Measurements from ENCODE around the gene NT5E.

The NT5E gene

DNA sequence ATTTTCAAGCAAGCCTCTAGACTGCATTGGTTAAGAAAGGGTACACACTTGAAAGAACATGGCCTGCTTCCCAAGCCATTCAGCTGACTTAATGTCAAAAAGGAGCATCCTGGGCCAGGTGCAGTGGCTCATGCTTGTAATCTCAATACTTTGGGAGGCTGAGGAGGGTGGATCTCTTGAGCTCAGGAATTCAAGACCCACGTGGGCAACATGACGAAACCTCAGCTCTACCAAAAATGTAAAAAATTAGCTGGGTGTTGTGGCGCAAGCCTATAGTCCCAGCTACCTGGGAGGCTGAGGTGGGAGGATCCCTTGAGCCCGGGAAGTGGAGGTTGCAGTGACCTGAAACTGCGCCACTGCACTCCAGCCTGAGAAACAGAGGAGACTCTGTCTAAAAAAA is 26.9 kb upstream of the NT5E start:
- no peak for DNase-seq

DNA sequence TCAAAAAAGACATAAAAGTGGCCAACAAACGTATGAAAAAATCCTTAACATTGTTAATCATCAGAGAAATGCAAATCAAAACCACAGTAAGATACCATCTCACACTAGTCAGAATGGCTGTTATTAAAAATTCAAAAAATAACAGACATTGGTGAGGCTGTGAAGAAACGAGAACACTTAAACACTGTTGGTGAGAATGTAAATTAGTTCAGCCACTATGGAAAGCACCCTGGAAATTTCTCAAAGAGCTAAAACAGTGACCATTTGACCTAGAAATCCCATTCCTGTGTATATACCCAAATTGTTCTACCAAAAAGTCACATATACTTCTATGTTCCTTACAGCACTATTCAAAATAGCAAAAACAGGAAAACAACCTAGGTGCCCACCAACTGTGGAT is 24.9 kb upstream of the NT5E start:
- DNase-seq, result no peak

DNA sequence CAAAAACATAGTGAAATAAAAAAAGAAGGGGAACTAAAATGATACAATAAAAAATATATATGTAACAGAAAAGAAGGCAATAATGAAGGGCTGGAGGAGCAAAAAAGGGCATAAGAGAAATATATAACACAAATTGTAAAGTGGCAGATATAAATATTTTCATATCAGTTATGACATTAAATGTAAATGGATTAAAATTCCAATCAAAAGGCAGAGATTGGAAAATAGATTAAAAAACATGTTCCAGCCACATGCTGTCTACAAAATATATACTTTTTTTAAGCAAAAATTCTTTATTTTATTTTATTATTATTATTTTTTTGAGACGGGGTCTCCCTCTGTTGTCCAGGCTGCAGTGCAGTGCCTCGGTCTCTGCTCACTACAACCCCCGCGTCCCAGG is 23.9 kb upstream of the NT5E start:
- DNase-seq, result no peak

DNA sequence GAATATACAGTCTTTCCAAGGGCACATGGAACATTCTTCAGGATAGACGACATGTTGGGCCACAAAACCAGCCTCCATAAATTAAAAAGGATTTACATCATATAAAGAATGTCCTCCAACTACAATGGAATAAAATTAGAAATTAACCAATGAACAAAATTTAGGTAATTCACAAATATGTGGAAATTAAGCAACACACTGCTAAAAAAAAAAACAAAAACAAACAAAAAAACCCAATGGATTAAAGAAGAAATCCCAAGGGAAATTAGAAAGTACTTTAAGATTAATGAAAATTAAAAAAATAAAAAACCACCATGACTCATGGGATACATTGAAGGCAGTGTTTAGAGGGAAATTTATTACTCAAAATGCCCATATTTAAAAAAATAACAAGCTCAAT is 21.4 kb upstream of the NT5E start:
- DNase-seq, result no peak

DNA sequence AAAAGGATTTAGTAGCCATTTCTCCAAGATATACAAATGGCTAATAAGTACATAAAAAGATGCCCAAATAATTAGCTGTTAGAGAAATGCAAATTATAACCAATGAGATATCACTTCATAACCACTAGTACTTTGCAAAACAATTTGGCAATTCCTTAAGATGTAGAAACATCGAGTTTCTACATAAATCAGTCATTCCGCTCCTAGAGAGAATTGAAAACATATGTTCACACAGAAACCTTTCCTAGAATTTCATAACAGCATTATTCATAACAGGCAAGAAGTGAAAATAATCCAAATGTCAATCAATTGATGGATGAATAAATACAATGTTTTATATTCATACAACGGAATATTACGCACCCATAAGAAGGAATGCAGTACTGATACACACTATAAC is 20.5 kb upstream of the NT5E start:
- no peak for DNase-seq

DNA sequence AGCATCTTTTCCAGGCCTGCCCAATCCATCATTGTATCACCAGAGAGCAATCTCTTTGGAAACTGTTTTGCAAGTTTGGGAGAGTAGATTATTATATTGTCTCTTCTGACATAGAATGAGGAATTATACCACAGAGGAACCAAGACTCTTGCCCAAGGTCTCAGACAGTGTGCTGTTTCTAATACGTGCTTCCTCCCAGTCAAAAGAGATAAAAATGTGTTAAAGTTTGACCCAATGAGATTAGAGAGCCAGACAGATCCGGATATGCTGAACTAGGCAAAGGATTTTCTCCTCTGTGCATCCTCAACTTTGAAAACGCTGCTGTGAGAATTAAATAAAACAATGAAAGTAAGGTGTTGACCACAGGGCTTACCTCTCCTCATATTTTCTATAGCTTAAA is 18.6 kb upstream of the NT5E start:
- DNase-seq, result no peak

DNA sequence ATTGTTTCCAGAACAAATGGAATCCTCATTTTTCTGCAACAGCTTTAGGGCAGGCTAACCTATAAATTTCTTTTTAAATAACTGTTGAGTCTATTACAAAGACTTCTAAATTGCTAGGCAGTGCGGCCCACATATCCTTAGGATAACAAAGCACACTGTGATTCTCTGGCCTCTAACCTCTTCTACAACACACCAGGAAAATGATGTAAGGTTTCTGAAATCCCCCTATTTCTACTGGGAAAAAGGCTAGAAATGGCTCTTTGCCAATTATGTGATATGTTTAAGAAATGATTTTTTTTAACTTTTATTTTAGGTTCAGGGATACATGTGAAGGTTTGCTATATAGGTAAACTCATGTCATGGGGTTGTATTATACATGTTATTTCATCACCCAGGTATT is 17.3 kb upstream of the NT5E start:
- no peak for DNase-seq

DNA sequence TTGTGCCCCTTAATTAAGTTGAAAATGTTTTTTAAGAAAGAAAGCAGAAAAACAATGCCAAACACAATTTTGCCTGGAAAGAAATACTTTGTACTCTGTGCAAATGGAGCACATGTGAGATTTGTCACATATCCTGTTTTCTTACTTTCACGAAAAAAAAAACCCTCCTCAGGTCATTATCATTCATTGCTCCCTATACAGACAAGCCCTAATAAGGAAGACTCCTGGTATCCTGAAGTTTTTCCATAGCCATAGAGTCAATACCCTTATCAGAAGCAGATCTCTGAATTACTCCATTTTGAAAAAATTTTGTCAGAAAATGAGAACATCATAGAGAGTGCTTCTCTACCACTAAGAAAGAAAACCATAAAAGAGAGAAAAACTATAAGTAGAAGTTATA is 14.0 kb upstream of the NT5E start:
- no peak for DNase-seq

DNA sequence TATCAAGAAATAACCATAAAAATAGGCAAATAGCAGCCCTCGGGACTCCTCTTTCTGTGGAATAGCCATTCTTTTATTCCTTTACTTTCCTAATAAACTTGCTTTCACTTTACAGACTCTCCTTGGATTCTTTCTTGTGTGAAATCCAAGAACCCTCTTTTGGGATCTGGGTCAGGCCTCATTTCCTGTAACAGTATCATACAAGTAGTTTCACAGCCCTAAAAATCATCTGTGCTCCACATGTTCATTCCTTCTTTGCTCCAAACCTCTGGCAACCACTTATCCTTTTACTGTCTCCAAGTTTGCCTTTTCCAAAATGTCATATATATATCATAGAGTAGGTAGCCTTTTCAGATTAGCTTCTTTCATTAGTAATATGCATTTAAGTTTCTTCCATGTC is 13.5 kb upstream of the NT5E start:
- DNase-seq, result no peak

DNA sequence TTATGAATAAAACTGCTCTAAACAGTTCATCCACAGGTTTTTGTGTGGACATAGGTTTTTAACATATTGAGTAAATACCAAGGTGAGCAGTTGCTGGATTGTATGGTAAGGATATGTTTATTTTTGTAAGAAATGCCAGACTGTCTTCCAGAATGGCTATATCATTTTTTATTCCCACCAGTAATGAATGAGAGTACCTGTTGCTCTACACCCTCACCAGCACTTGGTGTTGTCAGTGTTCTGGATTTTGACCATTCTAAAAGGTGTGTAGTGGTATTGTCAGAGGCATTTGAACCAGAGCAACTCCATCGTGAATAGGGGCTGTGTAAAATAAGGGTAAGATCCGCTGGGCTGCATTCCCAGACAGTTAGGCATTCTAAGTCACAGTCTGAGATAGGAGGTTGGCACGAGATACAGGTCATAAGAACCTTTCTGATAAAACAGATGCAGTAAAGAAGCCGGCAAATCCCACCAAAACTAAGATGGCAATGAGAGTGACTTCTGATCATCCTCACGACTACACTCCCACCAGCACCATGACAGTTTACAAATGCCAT is 12.9 kb upstream of the NT5E start:
- no peak for DNase-seq

DNA sequence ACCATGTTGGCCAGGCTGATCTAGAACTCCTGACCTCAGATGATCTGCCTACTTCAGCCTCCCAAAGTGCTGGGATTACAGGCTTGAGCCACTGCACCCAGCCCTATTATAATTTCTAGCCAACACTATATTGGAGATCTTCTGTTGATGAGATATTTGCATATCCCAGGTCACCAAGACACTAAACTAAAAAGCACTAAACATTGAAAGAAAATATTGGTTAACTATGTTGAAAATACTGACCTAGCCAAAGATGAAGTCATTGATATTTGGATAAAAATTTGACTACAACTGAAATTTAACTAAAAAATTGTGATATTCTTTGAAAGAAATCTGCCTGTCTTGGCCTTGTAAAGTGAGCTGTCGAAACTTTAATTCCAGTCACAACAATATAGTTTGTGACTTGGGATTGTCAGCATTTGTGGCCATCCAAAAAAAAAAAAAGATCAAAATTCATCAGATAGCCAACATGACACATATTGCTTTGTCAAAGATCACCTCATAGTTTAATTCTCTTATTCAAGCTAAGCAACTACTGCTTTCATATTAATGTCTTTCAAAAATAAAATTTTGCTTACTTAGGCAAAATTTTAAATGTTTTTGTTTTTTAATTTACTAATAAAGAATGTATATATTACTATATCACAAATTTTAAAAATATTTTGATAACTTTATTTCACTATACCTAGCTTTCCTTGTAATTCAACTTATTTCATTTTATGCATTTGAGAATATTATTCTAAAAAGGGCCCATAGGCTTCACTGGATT is 6.3 kb upstream of the NT5E start:
- DNase-seq, result no peak

DNA sequence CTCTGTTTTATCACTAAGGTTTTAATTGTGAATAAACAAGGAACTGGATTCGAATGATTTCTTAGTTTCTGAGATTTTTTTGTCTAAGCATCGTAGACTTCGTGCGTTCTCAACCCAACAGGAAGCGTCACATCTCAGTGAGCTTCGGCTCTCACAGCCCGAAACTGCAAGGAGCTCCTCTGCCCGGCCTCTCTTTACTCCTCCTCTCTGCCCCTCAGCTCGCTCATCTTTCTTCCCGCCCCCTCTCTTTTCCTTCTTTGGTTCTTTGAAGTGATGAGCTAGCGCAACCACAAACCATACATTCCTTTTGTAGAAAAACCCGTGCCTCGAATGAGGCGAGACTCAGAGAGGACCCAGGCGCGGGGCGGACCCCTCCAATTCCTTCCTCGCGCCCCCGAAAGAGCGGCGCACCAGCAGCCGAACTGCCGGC is 480 bp upstream of the NT5E start:
- no peak for DNase-seq

DNA sequence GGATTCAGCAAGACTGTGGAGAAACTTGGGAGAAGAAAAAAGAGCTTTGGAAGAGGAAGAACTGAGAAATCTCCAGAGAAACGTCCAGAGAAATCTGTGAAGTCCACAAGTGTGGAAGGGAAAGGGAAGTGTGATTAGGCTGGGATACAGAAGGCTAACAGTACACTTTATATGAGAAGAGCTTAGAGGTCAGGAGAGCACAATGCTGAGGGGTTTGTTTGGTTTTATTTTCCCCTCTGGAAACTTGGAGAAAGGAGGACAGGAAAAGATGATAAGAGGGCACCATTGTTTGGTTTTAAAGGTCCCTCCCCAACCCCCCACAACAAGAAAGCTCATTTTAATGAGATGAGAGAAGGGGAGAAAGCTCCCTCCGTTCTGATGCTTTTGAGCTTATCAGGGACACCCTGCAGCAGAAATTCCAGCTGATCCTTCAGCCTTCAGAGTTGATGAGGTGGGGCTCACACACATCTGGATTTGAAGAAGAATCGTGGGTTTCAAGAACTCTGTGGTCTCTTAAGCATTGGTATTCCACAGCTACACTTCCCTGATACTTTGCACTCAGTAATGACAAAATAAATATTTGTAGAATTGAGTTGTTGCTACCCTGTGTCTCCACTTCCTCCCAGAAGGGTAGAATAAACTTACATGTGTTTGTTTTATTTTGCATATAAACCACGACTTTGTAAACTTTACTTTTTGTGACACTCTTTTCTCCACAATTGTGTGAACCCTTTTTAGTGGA is 1.9 kb downstream of the NT5E start:
- no peak for DNase-seq

DNA sequence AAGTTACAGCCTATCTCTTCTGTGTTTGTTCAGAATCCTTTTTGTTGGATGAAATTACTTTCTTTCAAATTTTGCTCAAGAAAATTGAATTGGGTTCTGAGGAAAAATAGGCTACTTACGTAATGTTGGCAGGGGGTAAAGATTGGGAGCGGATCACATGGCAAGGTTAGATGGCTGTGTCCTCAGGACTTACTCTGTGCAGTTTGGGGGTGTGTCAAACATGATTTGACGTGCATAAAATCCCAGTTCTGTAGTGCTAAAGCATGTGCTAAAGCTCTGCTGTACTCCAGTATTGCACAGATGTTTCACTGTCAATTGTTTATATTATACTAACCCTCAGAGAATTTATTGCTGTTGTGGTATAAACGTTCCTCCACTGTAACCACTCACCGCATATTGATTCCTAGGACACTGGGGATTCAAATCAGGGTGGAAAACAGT is 2.6 kb downstream of the NT5E start:
- no peak for DNase-seq

DNA sequence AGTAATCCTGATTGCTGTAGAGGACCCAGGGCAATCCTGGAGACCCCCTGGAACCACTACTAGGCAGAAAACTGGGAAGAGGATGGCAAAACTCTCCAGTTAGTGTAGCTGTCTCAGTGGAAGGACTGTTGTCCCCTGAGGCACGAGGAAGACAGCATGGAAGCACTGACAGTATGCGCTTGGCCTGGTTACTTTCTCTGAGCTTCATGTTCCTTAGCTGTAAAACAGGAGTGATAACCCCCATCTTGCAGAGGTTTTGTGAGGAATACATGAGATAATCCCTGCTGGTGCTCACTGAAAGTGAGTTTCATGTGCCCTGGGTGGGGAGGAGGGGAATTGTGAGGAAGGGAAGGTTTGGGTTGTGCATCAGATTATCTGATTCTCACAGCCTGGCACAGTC is 3.2 kb downstream of the NT5E start:
- no peak for DNase-seq

DNA sequence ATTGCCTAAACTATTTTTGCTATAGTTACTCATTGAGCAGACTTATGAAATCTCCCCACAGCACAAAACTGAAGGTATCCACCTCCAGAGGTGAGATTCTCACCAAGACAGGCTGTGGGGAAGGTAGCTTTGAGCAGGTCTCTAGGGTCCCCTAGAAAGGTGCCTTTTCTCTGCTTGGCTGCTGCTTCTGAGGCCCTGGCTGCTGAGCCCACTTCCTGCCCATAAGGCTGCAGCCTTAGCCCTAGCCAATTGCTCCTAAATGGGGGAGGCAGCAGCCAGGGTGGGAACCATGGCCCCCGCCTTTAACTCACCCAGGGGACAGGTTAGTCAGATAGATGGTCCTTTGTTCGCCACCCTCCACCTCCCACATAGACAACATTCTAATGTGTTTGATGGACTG is 3.6 kb downstream of the NT5E start:
- no peak for DNase-seq

DNA sequence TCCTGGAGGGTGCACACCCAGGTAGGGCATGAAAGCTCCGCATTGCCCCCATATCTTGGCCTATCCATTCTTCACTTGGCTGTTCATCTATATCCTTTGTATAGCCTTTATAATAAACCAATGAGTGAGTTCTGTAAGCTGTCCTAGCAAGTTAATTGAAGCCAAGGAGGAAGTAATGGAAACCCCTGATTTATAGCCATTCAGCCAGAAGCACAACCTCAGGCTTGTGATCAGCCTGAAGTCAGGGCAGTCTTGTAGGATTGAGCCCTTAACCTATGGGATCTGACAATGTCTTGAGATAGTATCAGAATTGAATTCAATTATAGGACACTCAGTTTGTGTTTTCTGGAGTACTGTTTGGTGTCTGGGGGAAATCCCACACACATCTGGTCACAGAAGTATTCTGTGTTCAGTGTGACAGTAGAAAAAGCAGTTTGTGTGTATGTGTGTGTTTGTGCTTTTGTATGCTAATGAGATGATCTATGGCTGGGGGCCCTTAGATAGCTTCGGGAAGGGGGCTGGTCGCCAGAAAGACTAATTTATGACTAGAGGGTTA is 5.7 kb downstream of the NT5E start:
- no peak for DNase-seq

DNA sequence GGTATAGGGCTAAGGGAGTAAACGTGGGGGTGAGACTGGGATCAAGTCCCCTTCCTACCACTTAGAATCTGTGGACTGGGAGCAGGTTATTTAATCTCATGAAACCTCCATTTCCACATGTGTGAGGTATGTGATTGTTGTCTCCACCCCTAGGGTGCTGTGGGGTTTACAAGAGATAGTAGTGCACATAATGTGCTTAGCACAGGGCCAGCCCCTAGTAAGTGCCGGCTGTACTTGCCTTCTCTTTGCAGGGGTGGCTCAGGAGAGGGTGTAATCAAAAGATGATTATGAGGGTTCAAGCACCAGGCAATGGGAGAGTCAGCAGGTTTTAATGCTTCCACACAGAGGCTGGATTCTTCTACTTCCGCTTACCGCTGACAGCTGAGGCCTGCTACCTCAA is 6.9 kb downstream of the NT5E start:
- no peak for DNase-seq

DNA sequence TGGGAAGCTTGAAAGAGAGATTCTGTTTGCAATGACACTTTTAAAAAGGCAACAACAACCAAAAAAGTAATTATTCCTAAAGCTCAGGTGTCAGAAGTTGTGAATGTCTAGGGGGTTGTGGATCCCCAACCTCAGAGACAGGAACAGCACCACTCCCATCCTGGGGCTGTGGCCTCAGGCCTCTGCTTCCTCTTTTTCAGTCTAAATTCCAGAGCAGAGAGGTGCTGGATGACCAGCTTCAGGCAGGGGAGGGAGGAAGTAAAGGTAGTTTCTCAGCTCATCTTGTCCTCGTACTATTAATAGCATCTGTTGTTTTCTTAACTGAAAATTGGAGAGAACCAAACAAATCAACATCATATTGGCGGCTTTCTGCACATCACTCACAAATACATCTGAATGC is 8.3 kb downstream of the NT5E start:
- no peak for DNase-seq

DNA sequence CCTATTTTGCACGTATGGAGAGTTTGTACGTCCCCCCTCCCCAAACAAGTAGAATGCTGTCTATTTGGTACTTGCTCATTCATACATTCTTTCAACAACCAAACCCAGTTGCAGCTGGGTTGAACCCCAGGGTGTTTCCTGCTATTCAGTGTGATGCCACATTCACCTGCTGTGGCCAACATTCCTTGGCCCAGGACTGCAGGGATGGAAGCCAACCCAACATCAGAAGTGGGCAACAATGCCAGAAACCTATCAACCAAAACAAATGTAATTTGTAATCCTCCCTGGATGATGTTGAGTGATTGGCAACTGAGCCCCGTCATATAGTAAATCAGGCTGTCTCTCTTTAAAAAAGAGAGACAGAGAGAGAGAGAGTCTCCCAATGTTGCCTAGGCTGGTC is 8.9 kb downstream of the NT5E start:
- DNase-seq, result no peak

DNA sequence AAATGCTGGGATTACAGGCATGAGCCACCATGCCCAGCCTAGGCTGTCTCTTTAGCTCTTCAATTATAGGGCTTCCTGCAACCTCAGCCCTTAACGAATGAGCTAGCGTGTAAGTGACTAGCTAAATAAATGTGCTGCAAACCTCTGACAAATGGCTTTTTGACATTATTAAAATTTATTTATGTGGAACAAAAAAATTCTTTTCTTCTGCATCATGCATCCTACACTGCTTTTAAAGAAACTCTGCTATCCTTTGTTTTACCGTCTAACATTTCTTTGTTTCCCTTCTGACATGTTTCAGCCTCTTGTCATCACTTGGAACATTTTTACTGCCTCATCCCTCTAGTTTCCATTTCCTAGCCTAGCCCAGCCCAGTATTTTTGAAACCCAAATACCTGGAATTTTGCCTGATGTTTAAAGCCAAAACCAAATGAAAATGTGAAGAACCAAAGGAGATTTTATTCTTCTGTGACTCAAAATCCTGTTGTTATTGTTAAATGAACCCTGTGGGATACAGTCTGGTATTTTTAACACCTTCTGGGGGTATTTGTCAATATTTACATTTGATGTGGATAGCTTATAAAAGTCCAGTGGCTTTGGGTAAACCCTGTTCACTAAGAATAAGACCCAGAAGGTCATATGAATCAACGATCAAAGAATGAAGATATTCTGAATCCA is 9.5 kb downstream of the NT5E start:
- DNase-seq, result no peak

DNA sequence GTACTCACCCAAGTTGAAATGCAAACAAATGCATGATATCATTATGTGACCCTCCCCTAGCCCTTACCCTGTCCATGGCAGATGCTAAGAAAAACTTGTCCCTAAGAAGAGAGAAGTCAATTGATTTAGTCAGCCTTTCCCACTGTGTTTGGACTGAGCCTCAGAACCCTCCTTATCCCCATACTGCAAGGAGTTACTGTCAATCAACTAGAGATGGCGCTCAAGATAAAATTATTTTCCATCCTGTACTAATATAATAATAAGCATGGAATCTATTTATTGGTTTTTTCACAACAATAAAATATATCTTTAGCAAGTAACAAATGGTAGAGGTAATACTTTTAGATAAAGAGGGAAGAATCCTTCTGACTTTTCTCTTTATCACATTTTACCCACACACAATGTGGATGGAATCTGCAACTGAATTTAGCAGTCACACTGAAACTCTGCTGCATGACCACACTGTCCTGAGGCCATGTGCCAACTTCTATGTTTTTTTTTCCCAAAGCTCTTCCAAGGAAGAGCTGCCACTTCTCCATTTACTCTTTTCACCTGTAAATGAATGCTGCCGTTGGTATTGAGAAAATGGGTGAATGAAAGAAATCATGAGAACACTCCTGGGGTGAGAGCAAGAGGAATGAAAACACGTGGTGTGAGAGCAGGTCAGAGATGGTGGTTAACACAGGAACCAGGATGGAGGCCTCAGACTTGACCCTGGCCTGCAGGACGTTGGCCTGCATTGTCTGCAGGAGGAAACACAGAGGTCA is 10.5 kb downstream of the NT5E start:
- DNase-seq, result no peak

All from activated CD4-positive, alpha-beta T cell treated with anti-CD3 and anti-CD28 coated beads for 1 hour (primary cell).